ENCODE data around the gene OR2T29.
"Not testable (repeated sequence)": the region's sequence is repeated elsewhere in the genome, so short reads cannot be mapped to it uniquely, and the experiment has no call there.

OR2T29 gene

GRCh38 chr1:248521856-248522255 lies 40.7 kb downstream of the OR2T29 start:
- no peaks in the 10 kb centered on the region for H4K20me1 ChIP-seq
- no peak overlapping the region for H3K4me3 ChIP-seq
- H3K36me3 ChIP-seq, result no peaks in the 10 kb centered on the region
- peaks cover 0 to 14% (median 3%) of the 10 kb centered on the region in 11 experiments; a peak in 6 of 22 replicates for H3K9me3 ChIP-seq (replicated peaks in 1 of 11)
- no peak for TF ChIP-seq Cebpa-rat (IDR thresholded peaks at IDR 0.05)
- no peak overlapping the region for H3K9ac ChIP-seq
- no peaks in the 10 kb centered on the region for H3K4me1 ChIP-seq
- no peak overlapping the region for H3K27ac ChIP-seq
- H3K4me2 ChIP-seq, result no peak overlapping the region
- H3K27me3 ChIP-seq, result no peaks in the 10 kb centered on the region

- not testable (repeated sequence) for H3K9me3 ChIP-seq (replicated peaks in 1 of 11); H3K9ac ChIP-seq; H3K36me3 ChIP-seq; H3K4me3 ChIP-seq; H4K20me1 ChIP-seq; H3K4me2 ChIP-seq; H3K4me1 ChIP-seq; H3K27ac ChIP-seq; H3K27me3 ChIP-seq
Observed at GRCh38 chr1:248510217-248510616, 52.4 kb downstream of the OR2T29 start.

GRCh38 chr1:248507773-248508172 lies 54.8 kb downstream of the OR2T29 start, which contains the start of gene OR2G6:
Gene OR2G6 (plus strand): TSS chr1:248508073. CDS start chr1:248521647, 13,574 bp downstream.
- H3K4me3 ChIP-seq; H3K9me3 ChIP-seq (replicated peaks in 1 of 11); H3K4me2 ChIP-seq; H3K4me1 ChIP-seq; H3K9ac ChIP-seq; H3K27me3 ChIP-seq; H4K20me1 ChIP-seq; H3K36me3 ChIP-seq; H3K27ac ChIP-seq: not testable (repeated sequence)

Measured in BLaER1 treated with 17β-estradiol and CSF1 and Interleukin-3, amounts not matched to agents 10 nM and 100 nM (cell line).